IPS-18c (cell line): ENCODE measurements around the gene GSPT1.

Source experiments
- H3K4me3 ChIP-seq: 2 replicates; pipeline ENCODE4 v1.7.0; 2013; ENCODE audit warnings: low read depth, mild to moderate bottlenecking, low read length, moderate library complexity; ENCODE audit not compliant: insufficient read depth
- H3K9me3 ChIP-seq: one replicate; pipeline ENCODE4 v1.6.1; 2013; ENCODE audit warnings: mild to moderate bottlenecking, low read length, moderate library complexity; ENCODE audit not compliant: control insufficient read depth, insufficient read depth

Gene GSPT1

DNA sequence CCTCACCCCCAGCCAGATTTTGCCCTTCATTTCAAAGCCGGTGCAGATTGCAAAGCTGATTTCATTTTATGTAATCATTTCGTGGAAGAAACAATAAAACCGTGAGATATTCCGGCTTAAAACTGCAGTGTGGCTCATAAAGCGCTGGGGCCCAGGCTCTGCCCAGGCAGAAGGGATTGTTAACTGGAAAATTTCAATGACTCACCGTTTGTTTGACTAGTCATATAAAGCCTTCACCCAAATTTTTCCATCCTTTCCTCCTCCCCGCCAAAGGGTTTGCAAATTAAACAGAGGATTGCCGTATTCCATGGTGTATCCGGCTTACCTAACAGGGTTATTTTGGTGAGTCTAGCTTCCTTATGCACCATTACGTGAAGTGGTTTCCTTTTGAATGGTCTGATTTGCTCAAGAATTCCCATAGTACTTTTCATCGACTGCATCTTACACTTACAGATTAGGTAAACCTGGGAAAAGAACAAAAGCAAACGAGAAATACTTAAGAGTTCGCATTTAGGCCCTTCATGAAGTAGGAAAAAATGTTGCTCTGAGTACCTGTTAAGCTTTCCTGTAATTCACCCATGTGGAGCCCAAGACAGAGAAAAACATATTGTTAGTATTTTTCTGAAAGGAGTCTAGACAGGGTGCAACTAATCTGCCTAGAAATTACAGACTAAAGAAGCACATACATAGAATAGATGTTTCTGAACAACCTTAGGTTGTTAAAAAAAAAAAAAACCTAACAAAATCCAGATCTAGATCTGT lies 949 bp upstream of the GSPT1 start:
- Histone ChIP-seq H3K9me3 (no peaks in the 10 kb centered on the region), H3K4me3 (peak overlapping the region; percentile 57)

- Histone ChIP-seq H3K9me3 (no peaks in the 10 kb centered on the region), H3K4me3 (peak overlapping the region; percentile 84)
Observed at GRCh38 chr16:11915114-11915643, 577 bp downstream of the GSPT1 start.

DNA sequence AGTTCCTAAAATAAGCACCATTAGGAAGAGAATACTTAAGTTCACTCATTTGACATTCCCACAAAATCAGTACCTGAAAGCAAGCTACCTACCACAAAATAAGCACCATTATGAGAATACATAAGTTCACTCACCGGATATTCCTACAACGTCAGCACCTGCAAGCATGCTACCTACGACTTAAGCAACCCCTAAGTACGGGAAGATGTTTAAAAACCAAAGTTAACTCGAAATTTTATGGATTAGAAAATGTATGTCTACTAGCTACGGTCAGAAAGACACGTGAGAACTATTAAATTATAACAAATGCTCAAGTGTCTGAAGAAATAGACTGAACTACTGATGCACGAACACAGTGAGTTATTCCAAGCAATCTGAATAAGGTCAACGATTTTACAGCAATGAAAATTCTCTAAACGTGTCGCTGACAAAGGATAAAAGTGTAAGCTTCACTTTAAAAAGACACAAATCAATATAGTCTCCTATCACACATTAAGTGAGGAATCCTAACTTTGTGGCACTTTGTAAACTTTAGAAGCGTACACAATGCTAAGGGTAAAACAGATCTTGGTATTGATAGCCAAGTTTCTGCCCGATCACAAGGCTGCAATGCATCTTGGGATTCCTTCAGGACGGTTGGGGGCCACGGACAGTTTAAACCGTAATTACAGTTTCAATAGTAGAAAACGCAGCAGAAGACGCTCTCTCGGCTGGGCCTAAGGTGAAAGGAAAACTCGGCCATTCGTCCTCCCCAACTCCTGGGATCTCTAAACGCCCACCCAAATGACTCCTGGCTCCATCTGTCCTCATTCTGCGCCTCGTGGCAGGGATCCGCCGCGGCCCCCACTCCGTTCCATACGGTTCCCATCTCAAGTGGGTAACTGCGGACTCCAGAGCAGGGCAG lies 1.3 kb downstream of the GSPT1 start:
- peak overlapping the region; percentile 84 for H3K4me3 ChIP-seq
- H3K9me3 ChIP-seq, result no peaks in the 10 kb centered on the region

DNA sequence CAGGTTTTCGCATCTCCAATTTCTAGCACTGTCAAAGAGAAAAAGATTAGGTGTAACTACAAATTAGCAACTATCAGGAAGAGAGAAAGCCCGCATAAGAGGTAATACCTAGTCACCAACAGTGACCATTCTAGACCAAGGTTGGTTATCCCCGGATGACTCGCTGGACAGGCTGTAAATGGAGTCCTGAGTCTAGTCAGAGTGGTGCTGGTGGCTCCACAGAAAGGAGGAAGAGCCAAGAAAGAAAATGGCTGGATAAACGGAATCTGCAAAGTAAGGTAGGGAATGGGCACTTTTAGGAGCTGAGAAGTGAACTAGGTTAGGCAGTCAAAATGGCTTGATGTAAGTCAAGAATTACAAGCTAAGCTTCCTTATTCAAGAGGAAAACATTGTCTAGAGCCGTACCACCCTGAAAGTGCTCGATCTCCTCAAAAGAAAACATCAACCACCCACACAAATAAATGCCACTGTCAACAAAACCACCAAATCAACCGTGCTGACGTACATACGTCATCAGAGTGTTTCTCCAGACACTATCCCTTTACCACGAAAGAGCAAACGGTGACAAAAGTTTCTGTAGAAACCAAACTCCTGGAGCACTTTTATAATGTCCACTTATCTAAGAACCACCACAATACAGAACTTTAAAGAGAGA lies 2.2 kb downstream of the GSPT1 start:
- peak overlapping the region; percentile 84 for H3K4me3 ChIP-seq
- H3K9me3 ChIP-seq, result no peaks in the 10 kb centered on the region

DNA sequence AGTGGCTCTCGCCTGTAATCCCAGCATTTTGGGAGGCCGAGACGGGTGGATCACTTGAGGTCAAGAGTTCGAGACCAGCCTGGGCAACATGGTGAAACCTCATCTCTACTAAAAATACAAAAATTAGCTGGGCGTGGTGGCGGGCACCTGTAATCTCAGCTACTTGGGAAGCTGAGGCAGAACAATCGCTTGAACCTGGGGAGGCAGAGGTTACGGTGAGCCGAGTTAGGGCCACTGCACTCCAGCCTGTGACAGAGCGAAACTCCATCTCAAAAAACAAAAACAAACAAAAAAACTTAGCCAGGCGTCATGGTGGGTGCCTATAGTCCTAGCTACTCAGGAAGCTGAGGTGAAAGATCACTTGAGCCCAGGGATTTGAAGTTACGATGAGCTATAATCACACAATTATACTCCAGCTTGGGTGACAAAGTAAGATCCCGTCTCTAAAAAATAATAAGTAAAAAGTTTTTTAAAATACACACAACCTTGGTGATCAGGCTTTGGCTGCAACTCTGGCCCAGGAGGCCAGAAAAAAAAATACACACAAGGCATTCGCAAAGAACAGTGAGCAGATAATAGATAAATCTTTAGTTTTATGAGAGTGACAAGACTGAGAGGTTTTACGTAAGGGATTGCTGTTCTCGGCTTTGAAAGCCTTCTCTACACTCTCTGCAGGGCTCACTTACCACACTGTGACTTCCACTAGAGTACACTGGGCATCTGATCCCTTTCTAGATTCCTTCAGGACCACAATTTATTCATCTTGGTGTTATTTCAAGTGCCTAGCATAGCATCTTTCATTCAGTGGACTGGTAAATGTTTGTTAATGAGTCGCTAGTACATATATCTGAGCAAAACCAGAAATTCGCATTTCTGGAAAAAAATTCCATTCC lies 5.9 kb downstream of the GSPT1 start:
- Histone ChIP-seq H3K4me3 (no peak overlapping the region), H3K9me3 (no peaks in the 10 kb centered on the region)

DNA sequence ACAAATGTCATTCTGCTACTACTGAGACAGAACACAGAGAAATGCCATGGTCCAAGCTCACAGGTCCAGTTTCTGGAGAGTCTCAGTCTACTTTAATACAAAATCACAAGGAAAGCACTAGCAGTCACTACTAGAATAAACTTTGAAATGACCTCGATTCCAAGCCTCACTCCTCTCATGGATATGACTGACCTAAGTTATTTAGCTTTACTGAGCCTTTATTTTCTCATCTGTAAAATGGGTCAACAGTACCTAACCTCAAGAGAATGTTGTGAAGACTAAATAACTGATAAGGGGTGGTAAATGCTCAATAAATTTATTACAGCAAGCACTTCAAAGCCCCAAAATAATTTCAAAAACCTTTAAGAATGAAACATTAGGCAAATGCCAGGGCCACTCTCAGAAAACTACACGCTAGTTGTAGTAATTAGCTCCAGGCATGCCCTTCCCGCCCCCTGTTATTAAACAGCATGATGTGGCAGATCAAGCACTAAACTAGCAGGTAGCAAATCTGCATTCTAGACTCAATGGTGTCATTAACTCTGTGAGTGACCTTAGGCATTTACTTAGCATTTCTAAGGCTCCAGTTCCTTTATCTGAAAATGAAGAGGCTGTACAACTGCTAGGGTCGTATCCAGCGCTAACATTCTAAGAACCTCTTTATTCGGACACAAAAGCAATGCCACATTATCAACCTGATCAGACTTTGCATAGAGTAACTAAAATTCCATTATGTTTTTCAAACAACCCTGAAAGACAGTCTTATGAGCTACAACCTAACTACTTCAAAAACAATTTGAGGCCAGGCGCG lies 8.4 kb downstream of the GSPT1 start:
- H3K4me3 ChIP-seq, result no peak overlapping the region
- no peaks in the 10 kb centered on the region for H3K9me3 ChIP-seq

GRCh38 chr16:11903906-11904305 lies 11.8 kb downstream of the GSPT1 start:
- H3K4me3 ChIP-seq, result no peak overlapping the region
- no peaks in the 10 kb centered on the region for H3K9me3 ChIP-seq

DNA sequence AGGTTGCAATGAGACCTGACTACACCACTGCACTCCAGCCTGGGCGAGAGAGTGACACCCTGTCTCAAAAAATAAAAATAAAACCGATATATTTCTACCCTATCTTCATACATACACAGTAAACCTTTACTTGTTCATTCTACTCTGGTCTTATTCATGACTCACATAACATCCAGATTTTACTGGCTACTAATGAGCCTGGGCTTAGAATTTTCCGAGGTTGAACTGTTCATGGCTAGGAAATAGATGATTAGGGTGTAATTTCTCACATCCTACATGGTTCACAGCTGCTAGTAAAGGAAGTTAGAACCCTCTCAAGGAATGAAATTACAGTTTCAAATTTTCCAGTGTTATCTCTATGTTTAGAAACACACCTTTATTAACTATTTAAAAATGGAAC lies 14.7 kb downstream of the GSPT1 start:
- Histone ChIP-seq H3K9me3 (no peaks in the 10 kb centered on the region), H3K4me3 (no peak overlapping the region)

DNA sequence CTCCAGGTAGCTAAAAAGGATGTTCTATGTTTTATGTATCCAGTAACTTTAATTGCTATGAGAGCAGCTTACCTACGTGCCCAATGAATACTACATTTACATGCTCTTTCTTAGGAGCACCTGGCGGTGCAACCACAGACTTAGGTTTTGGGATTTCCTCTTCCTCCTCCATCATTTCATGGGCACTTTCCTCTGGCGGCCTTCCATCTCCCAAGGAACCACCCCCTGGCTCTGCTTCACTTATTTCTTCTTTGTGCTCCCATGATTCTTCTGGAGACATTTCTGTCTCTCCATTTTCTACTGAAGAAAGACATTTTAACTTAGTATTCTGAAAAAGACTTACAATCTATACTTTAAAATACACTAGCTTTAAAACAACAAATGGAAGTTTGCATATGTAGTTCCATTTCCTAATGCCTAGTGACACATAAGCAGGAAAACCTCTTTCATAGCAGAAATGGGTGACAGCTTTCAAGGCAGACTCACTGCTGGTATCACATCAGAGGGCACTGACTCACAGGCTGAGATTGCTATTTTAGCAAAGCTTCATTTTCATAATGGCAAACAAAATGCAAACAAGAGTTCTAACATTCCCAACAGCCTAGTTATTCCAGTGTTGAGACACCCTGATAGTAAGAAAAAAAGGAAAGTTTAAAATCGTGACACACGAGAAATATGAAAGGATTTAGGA lies 19.1 kb downstream of the GSPT1 start:
- no peaks in the 10 kb centered on the region for H3K9me3 ChIP-seq
- no peak overlapping the region for H3K4me3 ChIP-seq

DNA sequence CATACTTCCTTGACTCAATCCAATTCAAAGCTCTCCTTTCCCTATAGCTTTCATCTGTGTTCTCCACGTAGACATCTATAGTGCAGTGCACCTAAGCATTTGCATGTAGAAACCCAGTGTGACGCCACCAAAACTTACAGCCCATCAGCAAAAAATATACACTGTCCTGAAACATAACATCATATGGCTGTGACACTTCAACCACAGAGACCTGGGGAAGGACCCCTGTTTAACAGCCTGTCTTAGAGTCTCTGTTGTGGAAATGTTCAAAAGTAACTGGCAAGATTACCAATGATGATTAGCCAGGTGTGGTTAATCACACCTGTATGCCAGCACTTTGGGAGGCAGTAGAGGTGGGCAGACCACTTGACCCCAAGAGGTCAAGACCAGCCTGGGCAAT lies 22.2 kb downstream of the GSPT1 start:
- Histone ChIP-seq H3K9me3 (no peaks in the 10 kb centered on the region), H3K4me3 (no peak overlapping the region)

DNA sequence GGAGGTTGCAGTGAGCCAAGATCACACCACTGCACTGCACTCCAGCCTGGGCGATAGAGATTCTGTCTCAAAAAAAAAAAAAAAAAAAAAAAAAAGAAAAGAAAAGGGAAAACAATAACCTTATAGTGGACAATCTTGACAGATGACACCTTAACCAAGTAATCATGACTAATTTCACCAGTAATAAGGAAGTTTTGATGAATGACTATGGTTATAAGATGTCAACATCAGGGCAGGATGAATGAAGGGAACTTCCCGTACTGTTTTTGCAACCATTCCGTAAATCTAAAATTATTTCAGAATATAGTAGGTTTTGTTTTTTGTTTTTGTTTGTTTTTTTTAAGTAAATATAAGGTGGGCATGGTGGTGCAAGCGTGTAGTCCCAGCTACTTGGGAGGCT lies 23.0 kb downstream of the GSPT1 start:
- Histone ChIP-seq H3K4me3 (no peak overlapping the region), H3K9me3 (no peaks in the 10 kb centered on the region)

DNA sequence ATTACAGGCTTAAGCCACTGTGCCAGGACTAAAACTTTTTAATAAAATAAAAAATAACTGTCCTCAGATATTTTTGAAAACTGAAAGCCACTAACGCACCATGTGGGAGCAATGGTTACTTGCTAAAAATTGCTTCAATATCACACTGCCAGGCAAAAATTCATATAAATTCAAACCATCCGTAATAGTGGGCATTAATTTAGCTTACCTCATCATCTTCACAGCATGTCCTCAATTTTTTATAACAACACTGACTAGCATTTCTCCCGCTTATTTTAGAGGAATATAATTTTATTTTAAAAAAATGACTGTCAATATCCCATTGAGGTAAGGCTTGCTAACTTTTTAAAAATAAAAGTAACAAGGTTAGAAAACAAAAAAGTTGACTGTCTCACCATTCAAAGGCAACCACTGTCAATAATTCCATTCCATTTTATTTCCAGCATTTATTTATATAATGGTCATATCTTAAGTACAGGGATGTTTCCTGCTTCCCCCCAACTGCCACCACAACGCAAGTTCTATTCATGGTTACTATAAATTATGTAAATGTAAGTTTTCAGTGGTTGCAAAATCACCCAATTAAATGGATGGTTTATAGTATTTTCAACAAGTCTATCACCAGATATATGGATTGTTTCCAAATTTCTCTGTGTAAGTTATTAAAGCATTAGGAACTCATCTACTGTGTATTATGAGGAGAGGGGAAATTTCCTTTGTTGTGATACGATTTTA lies 25.4 kb downstream of the GSPT1 start:
- Histone ChIP-seq H3K4me3 (no peak overlapping the region), H3K9me3 (no peaks in the 10 kb centered on the region)

- H3K4me3 ChIP-seq, result no peak overlapping the region
Observed at GRCh38 chr16:11886881-11887280, 28.9 kb downstream of the GSPT1 start.

DNA sequence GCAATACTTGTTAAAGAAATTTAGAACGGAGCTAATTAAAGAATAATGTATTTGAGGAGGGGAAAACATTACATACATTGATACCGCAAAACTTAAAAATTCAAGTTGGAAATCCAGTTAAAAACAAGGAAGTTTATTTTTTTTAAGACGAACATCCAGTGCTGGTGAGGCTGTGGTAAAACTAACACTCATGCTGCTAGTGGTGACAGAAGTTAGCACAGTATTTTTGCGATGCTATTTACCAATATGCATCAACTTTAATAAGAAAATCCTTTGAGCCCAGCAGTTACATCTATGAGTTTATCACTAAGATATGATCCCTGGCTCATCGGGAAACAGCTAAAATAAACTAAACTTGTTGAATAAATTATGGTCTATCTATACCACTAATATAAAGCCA lies 31.7 kb downstream of the GSPT1 start:
- no peaks in the 10 kb centered on the region for H3K9me3 ChIP-seq

More at GRCh38 chr16:11886881-11887280, 28.9 kb downstream of the GSPT1 start:
- no peaks in the 10 kb centered on the region for H3K9me3 ChIP-seq

DNA sequence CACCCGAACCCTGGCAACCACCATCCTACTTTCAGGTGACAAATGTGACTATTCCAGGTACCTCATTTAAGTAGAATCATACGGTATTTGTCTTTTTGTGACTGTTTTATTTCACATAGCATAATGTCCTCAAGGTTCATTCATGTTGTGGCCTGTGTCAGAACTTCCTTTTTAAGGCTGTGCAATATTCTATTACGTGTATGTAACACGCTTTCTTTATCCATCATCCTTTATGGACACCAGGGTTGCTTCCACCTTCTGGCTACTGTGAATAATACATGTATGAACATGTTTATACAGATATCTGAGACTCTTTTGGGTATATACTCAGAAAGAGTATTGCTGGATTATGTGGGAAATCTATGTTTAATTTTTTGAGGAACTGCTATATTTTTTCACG lies 35.7 kb downstream of the GSPT1 start:
- Histone ChIP-seq H3K9me3 (no peaks in the 10 kb centered on the region), H3K4me3 (no peak overlapping the region)

More for the DNA sequence above, 31.7 kb downstream of the GSPT1 start:
- no peak overlapping the region for H3K4me3 ChIP-seq
